ENCODE results near the gene GABRR3. TPM values are rescaled to one million over a fixed set of nuclear protein-coding genes. Genes with fewer than 3 reads are reported as not detected.

The GABRR3 gene
- total RNA-seq = not detected
- long read RNA-seq = 0 reads

DNA sequence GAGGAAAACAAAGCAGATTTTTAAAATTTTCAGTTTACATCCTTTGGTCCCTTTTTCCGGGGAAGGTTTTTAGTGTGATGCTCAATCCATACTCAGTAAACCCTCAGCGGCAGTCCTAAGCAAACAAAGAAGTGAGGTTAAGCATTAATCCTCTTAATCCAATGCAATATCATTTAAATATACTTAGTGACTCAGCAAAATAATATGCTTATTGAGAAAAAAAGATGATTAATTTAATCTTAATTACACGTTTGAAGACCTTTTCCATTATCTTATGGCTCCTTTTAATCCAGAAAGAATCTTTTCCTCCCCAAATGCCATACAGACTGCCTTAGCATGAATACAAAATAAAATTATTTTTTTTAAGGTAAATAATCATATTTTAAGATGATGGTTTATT lies at the start of gene GABRR3:
Gene GABRR3 (minus strand): TSS at position 108 of the 400 bp plus-strand sequence. CDS start 328 bp downstream, outside the sequence.
- intact Hi-C loops (cut with DNase I, micrococcal nuclease) = no loop called here
- ATAC-seq = no peak
- DNase-seq = no peak

DNA sequence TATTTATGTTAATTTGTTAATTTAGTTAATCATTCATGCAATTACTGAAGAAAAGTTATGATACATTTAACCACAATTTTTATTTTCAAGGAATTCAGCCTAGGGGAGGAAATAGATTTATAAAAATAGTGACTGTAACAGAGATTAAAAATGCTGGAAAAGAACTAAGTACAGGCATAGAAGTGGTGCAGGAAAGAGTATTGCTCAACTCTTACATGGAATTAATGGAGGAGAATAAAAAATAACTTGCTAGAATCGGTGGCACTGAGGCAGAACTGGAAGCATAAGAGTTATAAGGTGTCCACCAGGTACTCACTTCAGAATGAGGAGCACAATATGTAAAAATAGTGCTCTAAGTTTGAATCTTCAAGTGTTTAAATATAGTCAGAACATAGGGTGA lies 38.4 kb upstream of the GABRR3 start:
- intact Hi-C loops (cut with DNase I, micrococcal nuclease) = no loop called here
- no peak for DNase-seq
- ATAC-seq = no peak

DNA sequence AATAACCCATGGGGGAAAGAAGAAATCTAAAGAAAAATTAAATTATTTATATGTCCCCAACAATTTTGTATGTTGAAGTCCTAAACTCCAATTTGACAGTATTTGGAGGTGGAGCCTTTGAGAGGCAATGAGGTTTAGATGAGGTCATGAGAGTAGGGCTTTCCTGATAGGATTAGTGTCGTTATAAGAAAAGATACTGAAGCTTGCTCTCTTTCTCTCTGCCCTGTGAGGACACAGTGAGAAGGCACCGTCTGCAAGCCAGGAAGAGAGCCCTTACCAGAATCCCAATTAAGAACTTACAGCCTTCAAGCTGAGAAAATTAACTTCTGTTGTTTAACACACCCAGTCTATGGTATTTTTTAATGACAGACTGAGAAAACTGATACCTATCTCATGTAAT lies 35.7 kb upstream of the GABRR3 start:
- intact Hi-C loops (cut with DNase I, micrococcal nuclease) = no loop called here
- ATAC-seq (no peak), DNase-seq (no peak)

- DNase-seq (no peak), ATAC-seq (no peak)
- intact Hi-C loops (cut with DNase I, micrococcal nuclease) = no loop called here
These were observed 33.7 kb upstream of the GABRR3 start for GRCh38 chr3:98068824-98069223.

GRCh38 chr3:98058244-98058960 lies 23.3 kb upstream of the GABRR3 start:
- DNase-seq (no peak), ATAC-seq (no peak)
- intact Hi-C loops (cut with DNase I, micrococcal nuclease) = no loop called here

GRCh38 chr3:98057631-98058030 lies 22.5 kb upstream of the GABRR3 start:
- intact Hi-C loops (cut with DNase I, micrococcal nuclease) = no loop called here
- ATAC-seq = no peak
- DNase-seq = no peak

DNA sequence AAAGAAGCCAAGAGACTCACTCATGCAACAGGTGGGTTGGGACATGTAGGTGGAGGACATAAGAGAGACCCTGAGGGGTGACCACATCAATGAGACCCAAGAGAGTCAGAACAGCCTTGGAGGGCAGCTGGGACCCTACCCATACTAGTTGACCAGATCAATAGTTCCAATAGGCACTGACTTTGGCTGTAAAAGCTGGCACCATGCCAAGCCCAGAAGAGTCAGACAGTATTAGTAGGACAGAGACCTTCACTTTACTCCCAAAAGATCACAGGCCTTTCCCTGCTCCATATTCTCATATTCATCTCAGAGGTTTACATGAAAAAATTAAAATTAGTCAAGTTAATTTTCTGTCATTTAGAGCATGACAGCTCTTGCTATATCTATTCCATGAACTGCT lies 20.9 kb upstream of the GABRR3 start:
- intact Hi-C loops (cut with DNase I, micrococcal nuclease) = no loop called here
- peak in 1 of 2 donors; percentile 3 for DNase-seq
- ATAC-seq = no peak

GRCh38 chr3:98049271-98049670 lies 14.2 kb upstream of the GABRR3 start:
- intact Hi-C loops (cut with DNase I, micrococcal nuclease) = no loop called here
- DNase-seq = no peak
- no peak for ATAC-seq

- DNase-seq = no peak
- intact Hi-C loops (cut with DNase I, micrococcal nuclease) = no loop called here
- no peak for ATAC-seq
These were observed 13.5 kb upstream of the GABRR3 start for GRCh38 chr3:98048586-98048985.

DNA sequence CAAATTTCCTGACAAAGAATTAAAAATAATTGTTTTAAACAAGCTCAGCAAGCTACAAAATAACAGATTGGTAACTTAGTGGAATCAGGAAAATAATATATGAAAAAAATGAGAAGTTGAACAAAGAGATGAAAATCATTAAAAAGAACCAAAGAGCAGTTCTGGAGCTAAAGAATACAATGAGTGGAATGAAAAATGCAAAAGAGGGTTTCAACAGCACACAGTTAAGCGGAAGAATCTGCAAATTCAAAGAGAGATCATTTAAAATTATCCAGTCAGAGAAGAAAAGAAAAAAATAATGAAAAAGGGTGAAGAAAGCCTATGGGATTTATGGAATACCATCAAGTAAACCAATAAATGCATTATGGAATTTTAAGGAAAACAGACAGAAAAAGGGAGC lies 6.2 kb upstream of the GABRR3 start:
- intact Hi-C loops (cut with DNase I, micrococcal nuclease) = loop anchor here in 1 of 2 donors (5.0 kb wide), 1 partner anchor 291 kb away; no protein-coding TSS in a partner anchor
- ATAC-seq (no peak), DNase-seq (no peak)

DNA sequence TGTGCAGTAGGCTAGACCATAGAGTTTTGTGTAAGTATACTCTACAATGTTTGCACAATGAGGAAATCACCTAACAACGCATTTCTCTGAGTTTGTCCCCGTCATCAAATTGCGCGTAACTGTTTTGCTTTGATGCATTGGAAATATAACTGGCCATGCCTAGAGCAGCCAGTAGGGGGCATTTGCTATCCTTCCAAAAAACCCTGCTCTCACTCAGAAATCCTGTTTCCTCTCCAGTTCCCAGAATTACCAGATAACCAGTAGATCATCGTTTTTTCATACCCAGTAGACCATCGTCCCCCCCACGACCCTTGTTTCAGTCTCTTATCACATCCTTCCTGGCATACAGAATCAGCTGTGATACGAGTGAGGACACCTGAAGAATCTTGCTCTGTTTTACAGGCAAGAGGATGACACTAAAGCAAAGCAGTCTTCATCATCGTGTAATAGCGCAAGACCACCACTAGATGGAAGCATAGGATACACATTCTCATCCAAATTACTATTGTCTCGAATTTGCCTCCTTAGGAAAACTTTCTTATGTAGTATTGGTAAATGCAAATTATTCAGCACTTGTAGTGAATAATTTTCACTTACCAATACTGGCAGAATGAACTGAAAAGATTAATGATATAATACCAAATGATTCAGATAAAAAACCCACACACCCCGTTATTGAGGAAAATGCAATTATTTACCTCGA lies 4.4 kb upstream of the GABRR3 start:
- DNase-seq = peak in 1 of 2 donors; percentile 59
- intact Hi-C loops (cut with DNase I, micrococcal nuclease) = loop anchor here in 1 of 2 donors (5.0 kb wide), 1 partner anchor 293 kb away; no protein-coding TSS in a partner anchor

GRCh38 chr3:98038876-98039275 lies 3.8 kb upstream of the GABRR3 start:
- no peak for ATAC-seq
- intact Hi-C loops (cut with DNase I, micrococcal nuclease) = no loop called here
- DNase-seq = no peak

More for the DNA sequence above, 4.4 kb upstream of the GABRR3 start:
- ATAC-seq = peak; percentile 91

- DNase-seq = no peak
- intact Hi-C loops (cut with DNase I, micrococcal nuclease) = no loop called here
- no peak for ATAC-seq
These were observed 3.2 kb upstream of the GABRR3 start for GRCh38 chr3:98038286-98038685.

- intact Hi-C loops (cut with DNase I, micrococcal nuclease) = no loop called here
- DNase-seq (no peak), ATAC-seq (no peak)
These were observed 629 bp downstream of the GABRR3 start for GRCh38 chr3:98034486-98034885.

GRCh38 chr3:98034036-98034435 lies 1.1 kb downstream of the GABRR3 start:
- ATAC-seq (no peak), DNase-seq (no peak)
- intact Hi-C loops (cut with DNase I, micrococcal nuclease) = no loop called here

GRCh38 chr3:98032904-98033303 lies 2.2 kb downstream of the GABRR3 start:
- ATAC-seq (no peak), DNase-seq (no peak)
- intact Hi-C loops (cut with DNase I, micrococcal nuclease) = no loop called here

- DNase-seq = no peak
- no peak for ATAC-seq
- intact Hi-C loops (cut with DNase I, micrococcal nuclease) = no loop called here
These were observed 2.9 kb downstream of the GABRR3 start for GRCh38 chr3:98032265-98032664.

DNA sequence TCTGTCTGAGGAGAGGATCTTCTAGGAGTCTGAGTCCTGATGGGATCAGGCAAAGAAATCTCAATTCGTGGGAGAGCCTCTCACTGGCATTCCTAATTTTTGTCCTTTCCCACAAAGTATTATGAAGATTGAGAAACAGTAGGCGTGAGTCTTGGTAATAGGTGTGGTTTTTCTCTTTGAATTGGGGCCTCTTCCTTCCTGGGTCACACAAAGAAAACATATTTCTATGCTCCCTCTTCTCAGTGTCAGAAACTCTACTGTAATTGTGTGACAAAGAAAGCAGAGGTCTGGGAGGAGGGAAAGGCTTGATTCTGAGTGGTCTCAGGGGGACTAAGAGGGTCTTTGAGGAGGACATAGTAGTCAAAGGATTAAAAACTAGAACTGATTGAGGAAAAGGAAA lies 6.0 kb downstream of the GABRR3 start:
- intact Hi-C loops (cut with DNase I, micrococcal nuclease) = loop anchor here in 1 of 2 donors (10.0 kb wide), 1 partner anchor 234 kb away; no protein-coding TSS in a partner anchor
- no peak for DNase-seq
- no peak for ATAC-seq

DNA sequence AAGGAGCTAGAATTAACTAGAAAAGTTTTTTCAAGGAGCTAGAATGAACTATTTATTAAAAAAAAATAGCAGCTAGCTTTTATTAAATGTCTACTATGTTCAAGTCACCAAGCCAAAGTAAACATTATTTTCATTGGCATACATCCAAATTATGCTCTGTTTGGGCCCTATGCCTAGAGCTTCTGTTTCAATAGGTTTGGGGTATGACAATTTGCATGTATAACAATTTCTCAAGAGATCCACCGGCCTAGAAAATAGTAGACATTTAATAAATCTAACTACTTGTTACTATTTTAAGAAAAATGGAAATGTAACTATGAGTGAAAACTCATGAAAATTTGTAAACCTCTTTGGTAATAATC lies 8.0 kb downstream of the GABRR3 start:
- intact Hi-C loops (cut with DNase I, micrococcal nuclease) = loop anchor here in 1 of 2 donors (10.0 kb wide), 1 partner anchor 232 kb away; no protein-coding TSS in a partner anchor
- ATAC-seq (no peak), DNase-seq (no peak)

GRCh38 chr3:98026425-98027084 lies 8.6 kb downstream of the GABRR3 start:
- intact Hi-C loops (cut with DNase I, micrococcal nuclease) = loop anchor here in 1 of 2 donors (10.0 kb wide), 1 partner anchor 232 kb away; no protein-coding TSS in a partner anchor
- DNase-seq (no peak), ATAC-seq (no peak)
